GM12865 (cell line): ENCODE measurements around the gene PDE4B.

Experiments
- DNase-seq: peaks from one replicate; pipeline ENCODE4 v3.0.0; 2010; ENCODE audit warnings: low read depth
- H3K4me3 ChIP-seq: 2 replicates; pipeline ENCODE4 v1.5.1; 2011; ENCODE audit warnings: mild to moderate bottlenecking, low read depth, low read length, control low read depth
- CTCF ChIP-seq: IDR thresholded peaks from 2 replicates; pipeline ENCODE4 v1.5.1; 2011; ENCODE audit warnings: low read length, control low read depth, low read depth, inconsistent platforms; ENCODE audit not compliant: insufficient read depth; ENCODE audit errors: missing control alignments

Gene PDE4B

GRCh38 chr1:66069976-66070876, 277.5 kb downstream of the PDE4B start:
- DNase-seq = no peak
- no peak for TF ChIP-seq CTCF
- no peak overlapping the region for H3K4me3 ChIP-seq

GRCh38 chr1:66073388-66073787, 280.7 kb downstream of the PDE4B start:
- H3K4me3 ChIP-seq = no peak overlapping the region
- no peak for DNase-seq
- TF ChIP-seq CTCF = no peak

- no peak for DNase-seq
- no peak for TF ChIP-seq CTCF
- H3K4me3 ChIP-seq = no peak overlapping the region
These were observed 281.5 kb downstream of the PDE4B start for GRCh38 chr1:66074147-66074546.

GRCh38 chr1:66078412-66078811, 285.7 kb downstream of the PDE4B start:
- H3K4me3 ChIP-seq = no peak overlapping the region
- no peak for TF ChIP-seq CTCF
- no peak for DNase-seq

GRCh38 chr1:66083003-66083402, 290.3 kb downstream of the PDE4B start:
- no peak overlapping the region for H3K4me3 ChIP-seq
- no peak for TF ChIP-seq CTCF
- DNase-seq = no peak

- no peak overlapping the region for H3K4me3 ChIP-seq
- TF ChIP-seq CTCF = no peak
- no peak for DNase-seq
These were observed 291.7 kb downstream of the PDE4B start for GRCh38 chr1:66084442-66084841.

GRCh38 chr1:66085600-66085999, 292.9 kb downstream of the PDE4B start:
- TF ChIP-seq CTCF = no peak
- no peak for DNase-seq
- H3K4me3 ChIP-seq = no peak overlapping the region
